Progenitor cell of endocrine pancreas (in vitro differentiated cells): ENCODE results near the gene HMHB1. TPM values are rescaled to one million over a fixed set of nuclear protein-coding genes. Genes with fewer than 3 reads are reported as not detected.

Experiments used
- DNase-seq: peaks from one replicate; pipeline ENCODE4 v3.0.0; 2021; ENCODE audit warnings: low spot score; ENCODE audit not compliant: unreplicated experiment
- H3K27ac Mint-ChIP-seq: 2 replicates; pipeline ENCODE4 v1.8.0; 2021; ENCODE audit warnings: mild to moderate bottlenecking, moderate library complexity, mixed read lengths
- H3K27me3 Mint-ChIP-seq: 2 replicates; pipeline ENCODE4 v1.8.0; 2021; ENCODE audit warnings: mixed read lengths
- H3K36me3 Mint-ChIP-seq: 2 replicates; pipeline ENCODE4 v1.8.0; 2022; ENCODE audit warnings: mixed read lengths; ENCODE audit not compliant: insufficient read depth
- H3K4me1 Mint-ChIP-seq: 2 replicates; pipeline ENCODE4 v1.8.0; 2021; ENCODE audit warnings: low read depth, mixed read lengths
- H3K4me3 Mint-ChIP-seq: 2 replicates; pipeline ENCODE4 v1.8.0; 2021; ENCODE audit warnings: low read depth, mild to moderate bottlenecking, moderate library complexity, mixed read lengths
- H3K9me3 Mint-ChIP-seq: 2 replicates; pipeline ENCODE4 v1.8.0; 2021; ENCODE audit warnings: low read depth, mixed read lengths
- long read RNA-seq: library from polyadenylated mRNA; unstranded; transcript quantifications from one replicate; pipeline ENCODE4 v2.0.0, GENCODE V29; 2020
- total RNA-seq: library from RNA; stranded (reverse); gene quantifications from 2 replicates; pipeline ENCODE4 v1.2.1, GENCODE V29; 2021
- TF ChIP-seq, protein P1 (sequence below): fragments of 200-600 bp; sonication (generic); IDR thresholded peaks from one replicate; pipeline ENCODE4 v1.5.0; 2021; ENCODE audit warnings: antibody characterized with exemption, mild to moderate bottlenecking; ENCODE audit not compliant: unreplicated experiment

HMHB1 gene
- total RNA-seq: not detected in 2 replicates
- long read RNA-seq: 0 reads

DNA sequence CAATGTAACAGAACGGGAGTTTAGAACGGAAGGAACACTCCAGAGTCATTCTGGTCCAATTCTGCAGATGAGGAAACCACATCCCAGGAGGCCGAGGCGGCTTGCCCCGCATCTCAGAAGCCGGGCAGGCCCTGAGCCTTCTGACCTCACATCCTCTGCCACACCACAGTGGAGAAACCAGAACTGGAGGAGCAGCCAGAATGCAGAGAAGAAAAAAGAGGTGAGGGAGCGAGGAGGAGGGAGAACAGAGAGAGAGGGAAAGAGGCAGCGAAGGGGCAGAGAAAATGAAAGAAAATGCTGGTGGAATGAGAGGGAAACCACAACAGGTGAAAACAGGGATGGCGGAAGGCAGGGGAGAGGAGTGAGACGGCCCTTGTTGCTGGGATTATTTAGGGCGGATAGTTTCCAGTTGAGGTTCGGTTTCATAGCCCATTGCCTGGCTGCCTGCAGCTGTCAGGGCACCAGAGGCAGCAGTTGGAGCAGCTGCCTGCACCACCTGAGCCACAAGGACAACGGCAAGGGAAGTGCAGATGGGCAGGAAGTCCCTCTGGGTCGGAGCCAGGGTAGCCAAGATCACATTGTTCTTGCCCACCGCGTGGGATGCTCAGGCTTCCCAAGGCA lies at the start of gene HMHB1:
TSS of gene HMHB1 (plus strand) at position 77 of the 621 bp plus-strand sequence.
- TF ChIP-seq, protein P1, sequence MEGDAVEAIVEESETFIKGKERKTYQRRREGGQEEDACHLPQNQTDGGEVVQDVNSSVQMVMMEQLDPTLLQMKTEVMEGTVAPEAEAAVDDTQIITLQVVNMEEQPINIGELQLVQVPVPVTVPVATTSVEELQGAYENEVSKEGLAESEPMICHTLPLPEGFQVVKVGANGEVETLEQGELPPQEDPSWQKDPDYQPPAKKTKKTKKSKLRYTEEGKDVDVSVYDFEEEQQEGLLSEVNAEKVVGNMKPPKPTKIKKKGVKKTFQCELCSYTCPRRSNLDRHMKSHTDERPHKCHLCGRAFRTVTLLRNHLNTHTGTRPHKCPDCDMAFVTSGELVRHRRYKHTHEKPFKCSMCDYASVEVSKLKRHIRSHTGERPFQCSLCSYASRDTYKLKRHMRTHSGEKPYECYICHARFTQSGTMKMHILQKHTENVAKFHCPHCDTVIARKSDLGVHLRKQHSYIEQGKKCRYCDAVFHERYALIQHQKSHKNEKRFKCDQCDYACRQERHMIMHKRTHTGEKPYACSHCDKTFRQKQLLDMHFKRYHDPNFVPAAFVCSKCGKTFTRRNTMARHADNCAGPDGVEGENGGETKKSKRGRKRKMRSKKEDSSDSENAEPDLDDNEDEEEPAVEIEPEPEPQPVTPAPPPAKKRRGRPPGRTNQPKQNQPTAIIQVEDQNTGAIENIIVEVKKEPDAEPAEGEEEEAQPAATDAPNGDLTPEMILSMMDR: no peak
- no peaks in the 10 kb centered on the region for H3K4me1 Mint-ChIP-seq
- H3K36me3 Mint-ChIP-seq: no peaks in the 10 kb centered on the region
- no peak within 1 kb of the TSS for H3K4me3 Mint-ChIP-seq
- DNase-seq: no peak
- H3K27ac Mint-ChIP-seq: no peak within 1 kb of the TSS
- peaks cover 8% of the 10 kb centered on the region for H3K9me3 Mint-ChIP-seq
- peaks cover 10% of the 10 kb centered on the region for H3K27me3 Mint-ChIP-seq

DNA sequence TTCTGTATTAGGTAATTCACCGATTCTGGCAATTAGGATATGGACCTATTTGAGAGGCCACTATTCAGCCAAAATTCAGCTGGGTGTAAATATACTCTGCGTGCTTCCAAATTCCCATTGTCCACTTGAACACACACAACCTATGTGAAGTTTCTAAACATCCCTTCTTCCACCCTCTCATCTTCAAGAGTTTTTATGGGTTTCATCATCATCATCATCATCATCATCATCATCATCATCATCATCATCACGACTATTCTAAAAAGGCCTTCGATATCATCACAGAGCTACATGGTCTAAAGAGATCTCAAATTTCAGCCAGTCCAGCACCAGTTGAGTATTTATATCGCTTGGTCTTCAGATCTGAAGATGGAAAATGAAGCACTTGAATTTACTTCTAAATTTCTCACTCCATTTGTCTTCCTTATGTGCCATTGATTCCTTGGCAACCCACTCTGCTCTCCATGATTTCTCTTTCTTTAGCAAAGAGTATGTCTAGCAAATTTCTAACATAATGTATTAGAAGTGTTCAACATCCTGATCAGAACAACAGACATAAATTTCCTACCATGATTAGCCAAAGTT lies 49.2 kb upstream of the HMHB1 start:
- Mint-ChIP-seq H3K27me3 (peaks cover 3% of the 10 kb centered on the region), H3K36me3 (no peaks in the 10 kb centered on the region), H3K9me3 (no peaks in the 10 kb centered on the region), H3K4me3 (no peak overlapping the region), H3K4me1 (no peaks in the 10 kb centered on the region), H3K27ac (no peak overlapping the region)
- no peak for DNase-seq
- TF ChIP-seq, protein P1: no peak

DNA sequence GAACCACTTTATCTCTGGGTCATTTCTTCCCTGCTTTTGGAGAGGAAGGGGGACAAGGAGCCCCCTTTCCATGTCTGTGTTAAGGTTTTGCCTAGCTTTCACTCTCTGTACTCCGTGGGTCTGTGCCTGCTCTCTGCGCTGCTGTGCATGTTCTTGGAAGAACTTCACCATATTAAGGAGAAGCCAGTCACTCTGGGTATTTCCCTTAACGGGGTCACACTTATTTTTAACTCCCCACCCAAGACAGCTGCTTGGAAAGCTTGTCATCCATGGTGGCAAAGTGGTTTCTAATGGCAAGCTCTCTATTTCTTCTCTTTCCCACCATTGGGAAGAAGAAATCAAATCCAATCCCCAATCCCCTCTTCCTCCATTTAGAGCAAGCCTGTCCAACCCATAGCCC lies 44.8 kb upstream of the HMHB1 start:
- H3K27me3 Mint-ChIP-seq: no peaks in the 10 kb centered on the region
- TF ChIP-seq, protein P1: no peak
- no peak for DNase-seq
- H3K4me1 Mint-ChIP-seq: peaks cover 3% of the 10 kb centered on the region
- H3K36me3 Mint-ChIP-seq: no peaks in the 10 kb centered on the region
- no peak overlapping the region for H3K27ac Mint-ChIP-seq
- no peak overlapping the region for H3K4me3 Mint-ChIP-seq
- no peaks in the 10 kb centered on the region for H3K9me3 Mint-ChIP-seq

DNA sequence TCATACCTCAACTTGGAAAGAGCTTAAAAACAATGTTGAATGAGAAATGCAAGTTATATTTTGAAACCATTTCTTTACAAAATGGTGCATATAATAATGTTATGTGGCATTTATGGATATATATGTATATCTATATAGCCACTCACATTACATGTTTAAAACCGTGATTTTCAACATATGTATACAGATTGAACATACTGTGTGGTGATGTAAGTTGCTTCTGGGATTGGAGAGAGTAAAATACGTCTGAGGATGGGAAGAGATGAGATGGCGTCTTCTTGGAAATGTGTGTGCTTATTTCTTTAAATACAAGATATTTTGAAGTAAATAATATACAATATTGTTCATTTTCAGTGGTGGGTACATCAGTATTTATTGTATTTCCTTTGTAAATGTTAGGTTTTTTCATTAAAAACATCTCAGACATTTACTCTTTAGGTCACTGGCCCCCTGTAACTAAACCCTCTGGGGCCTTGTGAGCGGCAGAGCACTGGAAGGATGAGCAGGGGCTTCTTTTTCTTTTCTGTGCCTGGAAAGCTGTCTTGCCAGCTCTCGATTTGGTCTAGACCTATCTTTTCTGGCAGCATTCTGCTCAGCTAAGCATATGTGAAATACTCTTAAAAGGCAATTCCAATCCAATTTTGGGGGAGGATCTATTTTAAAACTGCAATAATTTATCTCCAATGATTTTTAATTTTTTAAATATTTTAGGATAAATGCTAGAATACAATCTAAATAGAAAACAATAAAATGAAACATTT lies 42.8 kb upstream of the HMHB1 start:
- TF ChIP-seq, protein P1: no peak
- Mint-ChIP-seq H3K27ac (no peak overlapping the region), H3K27me3 (no peaks in the 10 kb centered on the region), H3K9me3 (no peaks in the 10 kb centered on the region), H3K4me3 (no peak overlapping the region), H3K4me1 (peaks cover 3% of the 10 kb centered on the region), H3K36me3 (no peaks in the 10 kb centered on the region)
- no peak for DNase-seq

DNA sequence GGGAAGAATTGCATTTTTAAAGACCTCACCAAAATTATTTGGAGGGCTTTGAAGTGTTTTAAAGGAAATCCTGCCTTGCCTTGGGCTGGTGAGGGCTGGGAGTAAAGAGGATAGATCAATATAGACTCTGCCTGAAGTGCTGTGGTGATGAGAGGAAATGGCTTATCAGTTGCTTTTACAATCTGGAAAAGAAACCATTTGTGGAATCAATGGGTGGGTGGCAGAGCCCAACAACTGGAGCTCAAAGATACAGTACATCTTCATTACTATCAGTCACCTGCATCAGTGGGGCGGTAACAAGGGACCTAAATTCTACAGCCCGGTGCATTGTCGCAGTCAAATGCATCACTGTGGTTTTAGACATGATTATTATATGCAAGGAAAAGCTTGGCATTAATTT lies 41.5 kb upstream of the HMHB1 start:
- Mint-ChIP-seq H3K27ac (no peak overlapping the region), H3K9me3 (no peaks in the 10 kb centered on the region), H3K4me3 (no peak overlapping the region), H3K4me1 (peaks cover 3% of the 10 kb centered on the region), H3K27me3 (no peaks in the 10 kb centered on the region), H3K36me3 (no peaks in the 10 kb centered on the region)
- TF ChIP-seq, protein P1: no peak
- no peak for DNase-seq
